ENCODE measurements around the gene RFX3.

DNA sequence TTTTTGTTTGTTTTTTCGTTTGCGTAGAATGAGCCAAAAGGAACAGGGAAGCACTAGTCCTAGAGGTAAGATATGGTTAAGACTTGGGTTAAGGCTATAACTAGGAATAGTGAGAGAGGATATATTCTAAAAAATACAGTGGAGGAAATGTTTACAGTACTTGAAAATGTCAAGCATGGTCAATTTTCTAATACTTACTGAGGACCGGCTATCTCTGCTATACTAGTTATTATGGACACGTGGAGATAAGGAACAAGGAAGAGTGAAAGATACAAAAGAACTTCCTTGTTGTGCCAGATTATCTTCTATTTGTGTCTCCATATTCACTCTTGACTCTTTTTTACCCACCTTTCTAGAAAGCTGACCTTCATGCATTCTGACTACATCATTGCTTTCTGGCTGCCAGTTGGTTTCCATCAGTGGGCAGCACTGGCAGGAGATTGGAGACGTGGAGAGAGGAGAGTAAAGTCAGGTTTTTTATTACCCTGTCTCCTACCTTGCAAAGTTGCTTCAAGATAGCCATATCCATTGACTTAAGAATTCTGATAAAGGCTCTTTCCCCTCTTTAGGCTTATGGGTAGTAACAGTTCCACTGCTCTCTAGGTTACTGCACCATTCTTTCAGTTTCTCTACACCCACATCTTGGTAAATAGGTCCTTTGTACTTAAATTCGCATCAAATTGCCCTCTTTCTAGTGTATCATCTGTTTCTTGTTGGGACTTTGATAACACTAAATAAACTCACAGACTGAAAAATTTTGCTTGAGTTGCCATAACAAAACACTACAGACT, 9.0 kb upstream of the RFX3 start:
- TF ChIP-seq, protein P1, sequence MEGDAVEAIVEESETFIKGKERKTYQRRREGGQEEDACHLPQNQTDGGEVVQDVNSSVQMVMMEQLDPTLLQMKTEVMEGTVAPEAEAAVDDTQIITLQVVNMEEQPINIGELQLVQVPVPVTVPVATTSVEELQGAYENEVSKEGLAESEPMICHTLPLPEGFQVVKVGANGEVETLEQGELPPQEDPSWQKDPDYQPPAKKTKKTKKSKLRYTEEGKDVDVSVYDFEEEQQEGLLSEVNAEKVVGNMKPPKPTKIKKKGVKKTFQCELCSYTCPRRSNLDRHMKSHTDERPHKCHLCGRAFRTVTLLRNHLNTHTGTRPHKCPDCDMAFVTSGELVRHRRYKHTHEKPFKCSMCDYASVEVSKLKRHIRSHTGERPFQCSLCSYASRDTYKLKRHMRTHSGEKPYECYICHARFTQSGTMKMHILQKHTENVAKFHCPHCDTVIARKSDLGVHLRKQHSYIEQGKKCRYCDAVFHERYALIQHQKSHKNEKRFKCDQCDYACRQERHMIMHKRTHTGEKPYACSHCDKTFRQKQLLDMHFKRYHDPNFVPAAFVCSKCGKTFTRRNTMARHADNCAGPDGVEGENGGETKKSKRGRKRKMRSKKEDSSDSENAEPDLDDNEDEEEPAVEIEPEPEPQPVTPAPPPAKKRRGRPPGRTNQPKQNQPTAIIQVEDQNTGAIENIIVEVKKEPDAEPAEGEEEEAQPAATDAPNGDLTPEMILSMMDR (IDR thresholded peaks at IDR 0.05): no peak
- no peak for TF ChIP-seq TCF7L2 (IDR thresholded peaks at IDR 0.05; ENCODE audit: low read depth, low read length)
- TF ChIP-seq POLR2AphosphoS5 (IDR thresholded peaks at IDR 0.05; ENCODE audit: low read depth, low read length): no peak
- TF ChIP-seq, protein P2, sequence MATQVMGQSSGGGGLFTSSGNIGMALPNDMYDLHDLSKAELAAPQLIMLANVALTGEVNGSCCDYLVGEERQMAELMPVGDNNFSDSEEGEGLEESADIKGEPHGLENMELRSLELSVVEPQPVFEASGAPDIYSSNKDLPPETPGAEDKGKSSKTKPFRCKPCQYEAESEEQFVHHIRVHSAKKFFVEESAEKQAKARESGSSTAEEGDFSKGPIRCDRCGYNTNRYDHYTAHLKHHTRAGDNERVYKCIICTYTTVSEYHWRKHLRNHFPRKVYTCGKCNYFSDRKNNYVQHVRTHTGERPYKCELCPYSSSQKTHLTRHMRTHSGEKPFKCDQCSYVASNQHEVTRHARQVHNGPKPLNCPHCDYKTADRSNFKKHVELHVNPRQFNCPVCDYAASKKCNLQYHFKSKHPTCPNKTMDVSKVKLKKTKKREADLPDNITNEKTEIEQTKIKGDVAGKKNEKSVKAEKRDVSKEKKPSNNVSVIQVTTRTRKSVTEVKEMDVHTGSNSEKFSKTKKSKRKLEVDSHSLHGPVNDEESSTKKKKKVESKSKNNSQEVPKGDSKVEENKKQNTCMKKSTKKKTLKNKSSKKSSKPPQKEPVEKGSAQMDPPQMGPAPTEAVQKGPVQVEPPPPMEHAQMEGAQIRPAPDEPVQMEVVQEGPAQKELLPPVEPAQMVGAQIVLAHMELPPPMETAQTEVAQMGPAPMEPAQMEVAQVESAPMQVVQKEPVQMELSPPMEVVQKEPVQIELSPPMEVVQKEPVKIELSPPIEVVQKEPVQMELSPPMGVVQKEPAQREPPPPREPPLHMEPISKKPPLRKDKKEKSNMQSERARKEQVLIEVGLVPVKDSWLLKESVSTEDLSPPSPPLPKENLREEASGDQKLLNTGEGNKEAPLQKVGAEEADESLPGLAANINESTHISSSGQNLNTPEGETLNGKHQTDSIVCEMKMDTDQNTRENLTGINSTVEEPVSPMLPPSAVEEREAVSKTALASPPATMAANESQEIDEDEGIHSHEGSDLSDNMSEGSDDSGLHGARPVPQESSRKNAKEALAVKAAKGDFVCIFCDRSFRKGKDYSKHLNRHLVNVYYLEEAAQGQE (IDR thresholded peaks at IDR 0.05; ENCODE audit: insufficient read depth in 1 of 2, low read depth in 2 of 2, low read length in 1 of 2): no peak
- no peak for TF ChIP-seq SIN3A (IDR thresholded peaks at IDR 0.05; ENCODE audit: borderline replicate concordance, insufficient read depth, low read depth, low read length)

All from Panc1 (cell line).